Muscle of leg (tissue), 11 donors: ENCODE data around the gene RBMS1. TPM values are rescaled to one million over a fixed set of nuclear protein-coding genes. Genes with fewer than 3 reads are reported as not detected.

Experiments used
- DNase-seq: peaks from one replicate; pipeline ENCODE4 v3.0.0; 2013
- H3K27ac ChIP-seq: one replicate; pipeline ENCODE4 v1.5.1; 2013; ENCODE audit warnings: mild to moderate bottlenecking, low read length, control low read depth
- H3K27me3 ChIP-seq: one replicate; pipeline ENCODE4 v1.6.1; 2013; ENCODE audit warnings: low read length; ENCODE audit not compliant: control insufficient read depth, insufficient read depth
- H3K36me3 ChIP-seq: one replicate; pipeline ENCODE4 v1.6.1; 2013; ENCODE audit warnings: low read length; ENCODE audit not compliant: control insufficient read depth, insufficient read depth
- H3K4me1 ChIP-seq: one replicate; pipeline ENCODE4 v1.6.1; 2013; ENCODE audit warnings: low read length; ENCODE audit not compliant: control insufficient read depth, insufficient read depth
- H3K4me3 ChIP-seq: one replicate; pipeline ENCODE4 v1.5.1; 2013; ENCODE audit warnings: low read length, control low read depth
- H3K9me3 ChIP-seq: replicated peaks from 2 replicates; pipeline ENCODE4 v1.6.1; 2013; ENCODE audit warnings: low read depth, low read length; ENCODE audit not compliant: control insufficient read depth
- WGBS: methylation state at CpG from one replicate; pipeline ENCODE4 v1.1.5; 2013; ENCODE audit warnings: missing lambda C conversion rate; ENCODE audit not compliant: insufficient coverage; 5-methylcytosine and 5-hydroxymethylcytosine counted together
- polyA plus RNA-seq, 8 donors: library from polyadenylated mRNA; unstranded; fragments of 120-200 nt; gene quantifications; one replicate each; pipeline versions ENCODE4 v1.2.1 to v1.2.3, GENCODE V29; 2013; ENCODE audit warnings: inconsistent platforms in 1 of 8, low replicate concordance in 1 of 8; ENCODE audit not compliant: insufficient read length in 8 of 8, insufficient read depth in 1 of 8
- total RNA-seq: library from RNA; stranded (reverse); fragments of 120-200 nt; gene quantifications from one replicate; pipeline ENCODE4 v1.2.4, GENCODE V29; 2013

RBMS1 gene
- total and polyA plus RNA-seq, 9 donors: 41.4 to 71.7 (median 56.6) TPM

DNA sequence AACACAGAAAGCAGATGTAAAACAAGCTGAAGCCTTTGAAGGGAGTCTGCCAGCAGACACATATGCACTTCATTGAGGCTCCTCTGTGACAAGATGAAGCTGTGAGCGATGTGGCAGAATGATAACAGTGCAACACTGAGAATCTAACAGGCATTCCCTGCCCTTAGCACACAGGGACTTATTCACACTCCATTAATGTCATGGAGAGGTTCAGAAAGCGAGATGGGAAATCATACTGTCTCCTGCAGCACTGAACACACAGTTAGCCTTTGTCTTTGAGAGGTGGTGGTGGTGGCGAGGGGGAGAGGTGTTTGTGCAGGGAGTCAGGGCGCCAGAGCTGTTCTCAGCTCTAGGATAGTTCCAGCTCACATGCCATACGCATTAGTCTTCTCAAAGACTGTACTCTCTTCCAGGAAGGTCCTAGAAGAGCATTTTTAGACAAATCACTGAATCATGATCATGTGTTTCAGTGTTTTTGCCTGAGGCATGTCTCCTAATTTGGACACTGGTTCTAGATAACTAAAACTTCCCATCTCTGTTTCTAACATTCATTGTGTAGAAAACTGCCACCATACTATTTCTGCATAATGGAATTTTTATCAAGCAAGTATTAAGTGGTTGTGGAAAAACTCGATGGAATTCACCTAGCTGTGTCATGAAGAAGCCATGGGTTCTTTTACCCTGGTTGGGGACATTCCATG is 200.1 kb downstream of the RBMS1 start:
- no CpG with 5 or more reads among the region's 6 CpGs for WGBS
- Histone ChIP-seq H3K9me3 (no peaks in the 10 kb centered on the region), H3K27ac (peak overlapping the region; percentile 39), H3K27me3 (no peaks in the 10 kb centered on the region), H3K4me1 (peaks cover 6% of the 10 kb centered on the region), H3K4me3 (no peak overlapping the region), H3K36me3 (peaks cover 23% of the 10 kb centered on the region)
- peak; percentile 75 for DNase-seq

DNA sequence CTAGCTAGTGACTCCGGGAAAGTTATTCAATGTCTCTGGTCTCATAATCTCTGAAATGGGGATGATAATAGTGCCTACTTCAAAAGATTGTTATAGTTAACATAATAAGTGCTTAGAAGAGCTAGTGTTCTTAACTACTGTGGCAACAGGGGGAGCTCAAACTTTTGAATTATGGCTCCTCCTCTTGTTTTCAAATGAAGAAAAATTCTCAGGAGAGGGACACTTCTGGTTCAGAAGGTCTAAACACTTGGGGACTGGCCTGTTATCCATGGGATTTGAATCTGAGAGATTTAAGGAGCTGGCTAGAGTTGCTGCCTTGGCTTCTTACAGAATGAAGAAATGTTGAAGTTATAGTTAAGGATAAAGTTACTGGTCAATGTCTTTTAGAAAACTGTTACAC is 201.4 kb downstream of the RBMS1 start:
- Histone ChIP-seq H3K4me3 (no peak overlapping the region), H3K4me1 (peaks cover 6% of the 10 kb centered on the region), H3K36me3 (peaks cover 10% of the 10 kb centered on the region), H3K27ac (no peak overlapping the region), H3K27me3 (no peaks in the 10 kb centered on the region), H3K9me3 (no peaks in the 10 kb centered on the region)
- no peak for DNase-seq
- WGBS: no CpG with 5 or more reads among the region's 1 CpG

GRCh38 chr2:160291382-160291781 is 202.2 kb downstream of the RBMS1 start:
- peaks cover 6% of the 10 kb centered on the region for H3K4me1 ChIP-seq
- DNase-seq: no peak
- no peak overlapping the region for H3K4me3 ChIP-seq
- H3K36me3 ChIP-seq: peaks cover 8% of the 10 kb centered on the region
- no peaks in the 10 kb centered on the region for H3K9me3 ChIP-seq
- H3K27ac ChIP-seq: no peak overlapping the region
- H3K27me3 ChIP-seq: no peaks in the 10 kb centered on the region
- WGBS: 60% methylated on average over 1 of the region's 4 CpGs

- no peak for DNase-seq
- H3K4me3 ChIP-seq: no peak overlapping the region
- no peak overlapping the region for H3K27ac ChIP-seq
- peaks cover 9% of the 10 kb centered on the region for H3K36me3 ChIP-seq
- H3K27me3 ChIP-seq: no peaks in the 10 kb centered on the region
- peaks cover 6% of the 10 kb centered on the region for H3K4me1 ChIP-seq
- no peaks in the 10 kb centered on the region for H3K9me3 ChIP-seq
- 74% methylated on average over 3 of the region's 3 CpGs for WGBS
Measured at GRCh38 chr2:160290598-160290997, 203.0 kb downstream of the RBMS1 start.

DNA sequence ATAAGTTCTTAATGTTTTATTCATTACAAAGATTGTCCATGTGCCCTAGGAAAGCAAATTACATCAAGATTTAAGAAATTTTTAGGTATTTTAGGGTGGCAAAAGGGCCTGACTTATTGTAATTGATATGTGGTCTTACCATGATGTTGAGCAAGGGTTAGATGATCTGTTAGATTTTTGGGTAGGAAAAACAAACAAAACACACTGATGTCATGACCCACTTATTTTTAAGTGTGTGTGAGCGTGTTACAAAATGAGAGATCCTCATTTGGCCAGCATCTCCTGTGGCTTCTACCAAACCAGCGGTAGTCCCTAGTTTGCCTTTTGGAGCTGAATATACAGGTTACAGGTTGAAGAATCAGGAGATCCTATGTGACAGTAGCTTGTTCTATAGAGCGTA is 203.8 kb downstream of the RBMS1 start:
- H3K4me1 ChIP-seq: peaks cover 6% of the 10 kb centered on the region
- no peak overlapping the region for H3K27ac ChIP-seq
- no CpG with 5 or more reads among the region's 3 CpGs for WGBS
- no peak for DNase-seq
- H3K27me3 ChIP-seq: no peaks in the 10 kb centered on the region
- no peak overlapping the region for H3K4me3 ChIP-seq
- H3K36me3 ChIP-seq: peaks cover 12% of the 10 kb centered on the region
- H3K9me3 ChIP-seq: no peaks in the 10 kb centered on the region

DNA sequence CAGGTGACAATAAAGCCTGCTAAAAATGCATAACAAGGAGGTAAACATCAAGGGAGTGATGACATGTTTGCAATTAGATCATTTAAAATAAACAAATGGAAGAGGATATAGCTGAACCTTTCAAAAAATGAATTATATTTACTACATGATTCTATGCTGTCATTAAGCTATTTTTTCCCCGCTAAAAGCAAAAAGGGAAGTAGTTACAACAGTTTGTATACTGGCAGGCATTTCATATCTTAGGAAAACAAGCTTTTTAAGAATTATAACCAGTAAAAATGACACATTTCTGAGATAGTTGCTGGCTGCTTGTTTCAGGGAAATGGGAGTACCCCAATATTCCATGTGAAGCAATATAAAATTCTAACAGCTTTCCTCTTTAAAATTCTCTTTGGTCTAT is 204.5 kb downstream of the RBMS1 start:
- DNase-seq: no peak
- H3K4me3 ChIP-seq: no peak overlapping the region
- peaks cover 15% of the 10 kb centered on the region for H3K36me3 ChIP-seq
- WGBS: no CpG with 5 or more reads among the region's 1 CpG
- peaks cover 2% of the 10 kb centered on the region for H3K4me1 ChIP-seq
- no peaks in the 10 kb centered on the region for H3K27me3 ChIP-seq
- H3K27ac ChIP-seq: no peak overlapping the region
- H3K9me3 ChIP-seq: no peaks in the 10 kb centered on the region

DNA sequence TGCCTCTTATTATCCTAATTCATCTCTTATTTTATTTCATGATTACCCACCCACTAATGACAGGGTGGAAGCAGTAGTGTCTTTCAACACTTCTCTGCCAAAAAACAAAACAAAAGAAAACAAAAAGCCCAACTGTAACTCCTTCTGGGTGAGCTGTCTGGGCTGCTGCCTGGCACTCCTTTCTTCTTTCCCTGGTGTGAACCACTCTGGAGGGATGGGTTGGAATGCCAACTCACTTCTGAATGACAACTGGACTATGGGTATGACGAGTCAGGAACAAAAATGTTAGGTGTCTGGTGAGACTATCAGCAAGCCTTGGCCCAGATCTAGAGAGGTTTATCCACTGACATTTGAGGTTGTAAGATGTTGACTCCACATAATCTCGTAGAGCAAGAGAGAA is 205.3 kb downstream of the RBMS1 start:
- Histone ChIP-seq H3K36me3 (peaks cover 19% of the 10 kb centered on the region), H3K27me3 (no peaks in the 10 kb centered on the region), H3K4me3 (no peak overlapping the region), H3K9me3 (no peaks in the 10 kb centered on the region), H3K4me1 (peaks cover 2% of the 10 kb centered on the region), H3K27ac (no peak overlapping the region)
- WGBS: 82% methylated on average over 1 of the region's 2 CpGs
- no peak for DNase-seq

DNA sequence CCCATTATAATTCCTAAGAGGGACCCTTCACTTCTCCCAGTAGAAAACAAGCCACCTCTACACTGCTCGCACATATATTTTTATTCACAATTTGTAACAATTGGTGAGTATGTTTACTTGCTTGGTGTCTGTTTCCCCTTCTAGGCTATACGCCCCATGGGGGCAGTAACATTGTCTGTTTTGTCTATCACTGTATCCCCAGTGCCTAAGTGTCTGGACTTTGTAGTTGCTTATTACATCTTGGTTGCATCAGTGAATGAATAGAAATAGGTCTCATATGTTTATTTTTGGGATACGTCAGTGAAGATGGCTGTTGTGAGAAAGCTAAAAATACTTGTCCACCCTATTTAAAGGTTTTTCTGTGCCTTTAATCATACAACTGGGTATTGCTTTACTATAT is 206.1 kb downstream of the RBMS1 start:
- H3K27ac ChIP-seq: no peak overlapping the region
- H3K4me1 ChIP-seq: peaks cover 2% of the 10 kb centered on the region
- H3K4me3 ChIP-seq: no peak overlapping the region
- no peaks in the 10 kb centered on the region for H3K27me3 ChIP-seq
- H3K9me3 ChIP-seq: no peaks in the 10 kb centered on the region
- 80% methylated on average over 1 of the region's 3 CpGs for WGBS
- H3K36me3 ChIP-seq: peaks cover 20% of the 10 kb centered on the region
- DNase-seq: no peak

DNA sequence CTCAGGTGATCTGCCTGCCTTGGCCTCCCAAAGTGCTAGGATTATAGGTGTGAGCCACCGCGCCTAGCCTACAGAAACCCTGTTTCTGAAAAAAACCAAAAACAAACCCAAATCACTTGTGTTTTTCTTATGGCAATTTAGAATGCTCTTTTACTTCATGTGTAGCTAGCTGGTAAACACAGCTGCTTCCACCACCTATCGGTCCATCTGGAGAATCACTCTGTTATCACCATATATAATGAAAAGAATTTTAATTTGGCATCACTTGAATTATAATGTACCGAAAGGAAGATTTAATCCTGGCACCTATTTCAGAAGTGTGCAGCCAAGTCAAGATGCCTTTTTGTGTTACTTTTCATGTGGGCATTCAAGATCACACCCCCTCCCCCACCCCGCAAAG is 207.1 kb downstream of the RBMS1 start:
- H3K27ac ChIP-seq: no peak overlapping the region
- H3K9me3 ChIP-seq: no peaks in the 10 kb centered on the region
- WGBS: no CpG with 5 or more reads among the region's 5 CpGs
- peaks cover 24% of the 10 kb centered on the region for H3K36me3 ChIP-seq
- no peaks in the 10 kb centered on the region for H3K27me3 ChIP-seq
- no peak overlapping the region for H3K4me3 ChIP-seq
- H3K4me1 ChIP-seq: peaks cover 2% of the 10 kb centered on the region
- no peak for DNase-seq

DNA sequence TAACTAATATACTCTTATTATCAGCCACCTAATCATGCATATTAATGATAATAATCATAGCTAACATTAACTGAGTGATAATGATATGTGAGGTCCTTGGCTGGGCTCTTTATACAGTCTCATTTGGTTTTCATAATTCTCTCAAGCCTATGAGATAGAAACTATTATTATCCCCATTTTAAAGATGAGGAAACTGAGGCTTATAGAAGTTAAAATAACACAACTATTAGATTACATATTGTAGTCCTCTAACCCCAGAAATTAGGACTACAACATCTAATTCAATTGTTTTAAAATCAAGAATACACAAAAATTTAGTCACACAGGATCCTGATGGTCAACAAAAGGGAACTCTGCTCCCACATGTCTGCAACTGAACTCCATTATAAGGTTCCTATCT is 209.9 kb downstream of the RBMS1 start:
- H3K4me1 ChIP-seq: no peaks in the 10 kb centered on the region
- H3K27ac ChIP-seq: no peak overlapping the region
- no peaks in the 10 kb centered on the region for H3K27me3 ChIP-seq
- no peak for DNase-seq
- no peaks in the 10 kb centered on the region for H3K9me3 ChIP-seq
- H3K36me3 ChIP-seq: peaks cover 24% of the 10 kb centered on the region
- H3K4me3 ChIP-seq: no peak overlapping the region

- no peak for DNase-seq
- no peaks in the 10 kb centered on the region for H3K9me3 ChIP-seq
- H3K4me1 ChIP-seq: no peaks in the 10 kb centered on the region
- H3K27me3 ChIP-seq: no peaks in the 10 kb centered on the region
- no peak overlapping the region for H3K27ac ChIP-seq
- H3K36me3 ChIP-seq: peaks cover 34% of the 10 kb centered on the region
- no peak overlapping the region for H3K4me3 ChIP-seq
- 100% methylated on average over 2 of the region's 2 CpGs for WGBS
Measured at GRCh38 chr2:160282063-160282580, 211.5 kb downstream of the RBMS1 start.
